ENCODE results near the gene ZBTB7C.

Gene ZBTB7C

DNA sequence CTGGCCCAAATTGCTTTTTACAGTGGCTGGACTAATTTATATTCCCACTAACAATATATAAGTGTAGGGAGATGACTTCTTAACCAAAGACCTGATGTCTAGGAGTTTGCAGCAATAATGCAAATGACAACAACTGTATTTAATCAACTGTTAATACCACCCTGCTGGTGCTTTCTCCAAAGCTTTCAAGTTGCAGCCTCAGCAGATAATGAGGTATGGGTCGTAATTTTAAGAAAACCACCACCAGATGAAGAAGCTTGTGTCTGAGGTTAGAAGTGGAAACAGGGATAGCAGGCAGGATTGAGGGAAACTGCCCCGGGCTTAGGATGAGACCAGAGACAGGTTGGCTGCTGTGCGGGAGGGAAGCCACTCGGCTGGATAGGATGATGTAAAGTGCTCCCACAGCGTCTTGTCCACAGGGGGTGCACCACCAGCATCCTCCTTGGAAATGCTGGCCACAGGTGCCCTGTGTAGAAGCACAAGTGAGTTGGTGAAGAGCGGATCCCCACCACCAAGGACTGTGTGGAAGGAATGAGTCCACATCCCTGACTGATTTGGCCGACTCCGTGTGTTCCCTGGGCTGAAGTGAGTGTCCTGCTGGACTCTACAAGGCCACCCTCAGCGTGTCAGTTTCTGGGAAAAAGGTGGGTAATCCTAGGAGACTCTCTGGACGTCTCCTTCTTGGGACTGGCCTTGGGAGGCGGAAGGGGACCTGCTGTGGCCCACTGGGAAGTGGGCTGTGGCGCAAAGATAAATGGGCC, 402.6 kb downstream of the ZBTB7C start:
- no peak for DNase-seq

DNA sequence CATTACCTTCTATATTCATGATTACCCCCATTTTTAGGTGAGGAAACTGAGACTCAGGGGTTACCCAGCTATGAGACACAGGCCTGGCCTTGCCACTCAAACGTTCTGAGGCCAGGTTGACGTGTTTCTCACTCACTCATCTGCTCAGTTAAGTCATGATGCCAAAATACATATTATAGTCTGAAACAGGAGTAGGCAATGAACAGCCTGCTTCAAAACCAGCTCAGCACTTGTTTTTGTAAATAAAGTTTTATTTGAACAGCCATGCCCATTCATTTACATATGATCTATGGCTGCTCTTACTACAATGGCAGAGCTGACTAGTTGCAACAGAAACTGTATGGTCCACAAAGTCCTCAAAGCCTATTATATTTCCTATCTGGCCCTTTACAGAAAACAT, 404.6 kb downstream of the ZBTB7C start:
- no peak for DNase-seq

DNA sequence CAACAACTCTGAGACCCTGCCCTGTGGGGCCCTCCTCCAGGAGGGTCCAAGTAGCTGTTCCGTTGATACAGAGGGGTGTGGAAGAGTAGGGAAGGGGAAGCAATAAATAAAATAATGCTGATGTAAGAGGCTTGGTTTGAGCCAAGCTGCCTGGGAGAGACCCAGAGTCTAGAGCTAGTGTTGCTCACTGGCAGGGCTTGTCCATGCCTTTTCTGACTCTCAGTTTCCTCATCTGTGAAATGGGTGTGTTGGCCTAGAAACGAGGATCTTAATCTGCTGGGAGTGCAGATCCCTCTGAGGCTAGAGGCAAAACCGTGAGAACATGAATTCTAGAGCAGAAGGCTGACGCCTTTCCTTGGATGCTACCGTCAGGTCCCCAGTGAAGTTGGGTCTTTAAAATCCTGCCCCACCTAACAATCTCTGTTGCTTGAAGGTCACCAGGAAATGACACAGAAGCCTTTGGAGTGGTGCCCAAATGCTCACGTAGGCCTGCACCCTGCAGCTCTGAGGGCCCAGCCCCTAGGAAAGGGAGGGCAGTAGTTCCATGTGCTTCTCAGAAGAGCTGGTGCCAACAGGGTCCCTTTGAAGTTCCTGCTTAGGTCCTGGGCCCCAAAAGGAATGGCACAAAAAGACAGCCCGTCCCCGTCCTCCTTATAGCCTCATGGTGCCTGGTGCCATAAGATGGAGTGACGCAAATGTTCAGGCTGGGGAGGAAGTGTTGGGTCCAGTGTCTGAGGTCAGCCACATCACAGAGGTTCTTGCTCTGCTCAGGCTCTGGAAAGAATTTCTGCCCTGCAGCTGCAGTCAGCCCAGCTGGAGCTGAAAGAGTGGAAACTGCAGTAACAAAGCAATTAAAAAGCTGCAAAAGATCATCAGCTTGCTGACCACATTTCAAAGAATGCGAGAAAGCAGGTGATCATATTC, 405.5 kb downstream of the ZBTB7C start:
- DNase-seq = no peak

DNA sequence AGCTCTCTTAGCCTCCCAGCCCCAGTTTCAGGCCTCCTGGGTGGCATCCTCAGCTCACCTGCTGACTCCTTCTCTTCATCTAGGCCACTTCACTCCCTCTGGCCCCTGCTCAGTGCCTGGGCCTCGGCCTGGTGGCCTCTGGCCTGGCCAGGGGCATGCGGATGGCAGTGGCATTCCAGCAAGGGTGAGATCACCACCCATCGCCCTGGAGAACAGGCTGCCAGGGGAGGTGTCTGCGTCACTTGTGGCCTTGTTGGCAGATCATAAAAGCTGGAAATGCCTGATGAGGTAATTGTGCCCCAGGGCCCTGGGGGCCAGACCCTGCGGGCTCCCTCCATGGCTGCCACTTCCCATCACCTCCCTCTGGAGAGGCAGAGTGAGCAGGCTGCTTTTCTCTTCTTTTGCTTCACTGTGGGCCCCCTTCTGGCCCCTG, 406.2 kb downstream of the ZBTB7C start:
- no peak for DNase-seq

DNA sequence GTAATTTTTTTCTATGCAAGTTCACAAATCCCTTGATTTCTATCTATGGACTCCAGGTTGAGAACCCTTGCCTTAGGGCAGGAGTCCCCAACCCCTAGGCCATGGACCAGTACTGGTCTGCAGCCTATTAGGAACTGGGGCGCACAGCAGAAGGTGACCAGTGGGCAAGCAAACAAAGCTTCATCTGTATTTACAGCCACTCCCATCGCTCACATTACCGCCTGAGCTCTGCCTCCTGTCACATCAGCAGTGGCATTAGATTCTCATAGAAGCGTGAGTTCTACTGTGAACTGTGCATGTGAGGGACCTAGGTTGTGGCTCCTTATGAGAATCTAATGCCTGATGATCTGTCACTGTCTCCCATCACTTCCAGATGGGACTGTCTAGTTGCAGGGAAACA, 408.5 kb downstream of the ZBTB7C start:
- DNase-seq = no peak

DNA sequence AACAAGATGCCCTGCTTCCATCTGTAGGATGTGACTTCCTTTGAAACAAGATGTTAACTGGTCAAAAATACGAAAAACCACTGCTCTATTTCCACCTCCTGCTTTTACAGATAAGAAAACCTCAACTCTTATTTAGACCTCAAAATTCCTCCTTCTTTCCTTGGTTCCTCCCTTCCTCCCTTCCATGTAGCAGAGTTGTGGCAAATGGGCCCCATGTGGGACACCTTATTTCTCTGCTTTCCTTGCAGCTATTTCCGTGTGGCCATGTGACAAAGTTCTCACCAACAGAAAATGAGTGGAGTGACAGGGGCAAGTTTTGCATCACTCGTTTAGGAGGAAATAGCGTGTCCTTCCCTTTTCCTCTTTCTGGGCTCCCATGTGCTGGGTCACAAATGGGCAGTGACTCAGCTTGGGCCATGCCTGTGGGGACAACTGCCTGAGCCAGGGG, 409.4 kb downstream of the ZBTB7C start:
- no peak for DNase-seq

DNA sequence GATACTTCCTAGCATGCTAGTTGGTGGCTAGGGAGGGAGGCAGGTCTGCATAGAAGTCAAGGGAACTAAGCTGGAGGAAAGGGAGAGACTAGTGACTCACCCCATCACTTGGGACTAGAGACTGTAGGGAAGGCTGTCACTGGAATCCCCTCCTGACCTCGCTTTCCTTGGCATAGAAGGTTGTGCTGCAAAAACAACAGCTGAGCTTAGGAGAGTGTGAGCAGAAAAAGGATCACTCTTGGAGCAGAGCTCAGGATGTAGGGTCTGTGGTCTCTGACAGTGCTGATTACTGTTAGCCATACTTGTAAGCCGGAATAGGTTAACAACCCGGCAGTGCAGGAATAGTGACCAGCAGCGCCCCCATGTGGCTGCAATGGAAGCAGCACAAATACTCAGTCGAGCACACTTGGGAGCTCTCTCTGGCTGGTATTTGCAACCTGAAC, 411.8 kb downstream of the ZBTB7C start:
- no peak for DNase-seq

DNA sequence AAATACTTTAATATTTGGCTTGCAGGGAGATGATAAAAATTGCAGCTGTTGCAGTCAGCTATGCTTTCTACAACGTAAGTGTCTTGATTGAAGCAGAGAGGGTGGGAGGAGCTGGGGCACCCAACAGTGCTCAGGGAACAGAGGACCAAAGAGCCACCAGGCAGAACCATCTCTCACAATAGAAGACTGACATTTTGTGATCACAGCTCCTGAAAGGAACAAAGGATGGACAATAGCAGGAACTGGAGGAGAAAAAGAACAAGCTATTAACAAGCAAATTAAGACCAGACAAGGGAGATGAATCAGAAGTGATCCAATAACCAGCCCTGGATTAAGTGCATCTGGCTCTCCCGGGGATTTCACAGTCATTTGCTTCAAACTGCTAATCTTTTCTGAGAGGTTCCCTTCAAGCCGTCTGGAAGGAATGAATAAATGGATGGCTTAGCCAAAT, 413.1 kb downstream of the ZBTB7C start:
- DNase-seq = no peak

DNA sequence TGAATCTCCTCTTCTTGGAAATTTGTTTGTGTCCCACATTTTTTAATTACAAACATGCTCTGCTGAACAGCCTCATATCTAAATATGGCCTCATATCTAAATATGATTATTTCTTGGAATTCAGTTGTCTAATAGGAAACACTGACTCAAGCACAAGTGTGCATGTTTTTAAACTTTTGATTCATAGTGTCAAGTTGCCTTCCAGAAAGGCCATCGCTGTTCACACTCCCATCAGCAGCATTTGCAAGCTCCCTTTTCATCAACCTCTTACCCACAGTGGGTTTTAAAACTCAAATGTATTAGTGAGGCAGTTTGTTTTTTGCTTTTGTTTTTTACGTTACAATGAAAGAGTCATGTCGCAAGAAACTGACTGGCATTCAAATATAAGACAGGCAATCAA, 413.5 kb downstream of the ZBTB7C start:
- DNase-seq = no peak

DNA sequence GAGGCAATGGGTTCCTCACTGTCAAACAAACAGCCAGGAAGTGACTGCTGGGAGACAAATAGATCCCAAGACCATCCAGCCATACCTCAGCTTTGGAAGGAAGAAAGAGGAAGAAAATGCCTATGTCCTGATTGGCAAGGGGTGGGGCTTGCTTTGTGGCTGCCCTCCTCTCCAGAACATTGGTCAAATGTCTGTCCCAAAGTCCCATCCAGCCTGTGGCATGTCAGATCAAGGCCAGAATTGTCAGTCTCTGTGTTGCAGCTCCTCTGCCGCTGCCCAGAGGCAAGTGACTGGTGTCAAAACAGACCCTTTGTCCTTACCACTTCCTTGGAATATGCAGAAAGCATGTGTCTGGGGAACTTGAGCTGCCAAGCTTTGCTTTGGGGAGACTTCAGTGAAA, 415.8 kb downstream of the ZBTB7C start:
- DNase-seq = no peak

DNA sequence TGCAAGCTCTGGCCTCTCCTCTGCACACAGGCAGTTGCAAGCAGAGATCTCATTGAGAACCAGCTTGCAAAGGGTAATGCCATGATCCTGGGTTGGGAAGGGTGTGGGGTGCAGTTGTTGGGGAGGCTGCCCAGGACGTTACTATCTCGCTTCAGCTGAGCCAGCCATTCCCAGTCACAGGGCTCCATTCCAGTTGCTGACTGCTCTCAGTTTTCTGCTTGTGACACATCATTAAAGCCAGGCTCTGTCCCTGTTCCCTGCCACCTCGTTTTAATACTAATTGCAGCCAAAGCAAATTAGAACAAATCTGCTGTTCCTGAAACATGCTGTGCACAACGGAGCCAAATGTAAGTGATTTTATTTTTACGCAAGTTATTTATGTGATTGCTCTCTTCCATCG, 416.2 kb downstream of the ZBTB7C start:
- no peak for DNase-seq

DNA sequence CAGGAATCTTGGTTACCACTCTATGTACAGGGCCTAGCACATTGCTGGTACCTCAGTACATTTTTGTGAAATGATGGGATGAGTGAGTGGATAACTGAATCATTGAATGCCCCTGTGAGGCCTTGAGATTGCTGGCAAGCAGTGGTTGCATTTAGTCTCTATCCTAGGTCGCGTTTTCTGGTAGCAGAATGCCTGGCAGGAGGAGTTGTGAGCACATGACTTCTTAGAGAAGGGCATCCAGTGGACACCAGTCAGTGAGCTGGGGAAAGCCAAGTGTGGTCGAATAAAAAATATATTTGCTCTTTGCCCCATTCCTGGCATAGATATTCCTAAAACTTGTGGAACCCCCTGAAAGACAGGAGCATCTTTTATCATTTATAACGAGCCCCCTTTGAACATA, 416.9 kb downstream of the ZBTB7C start:
- DNase-seq = no peak

DNA sequence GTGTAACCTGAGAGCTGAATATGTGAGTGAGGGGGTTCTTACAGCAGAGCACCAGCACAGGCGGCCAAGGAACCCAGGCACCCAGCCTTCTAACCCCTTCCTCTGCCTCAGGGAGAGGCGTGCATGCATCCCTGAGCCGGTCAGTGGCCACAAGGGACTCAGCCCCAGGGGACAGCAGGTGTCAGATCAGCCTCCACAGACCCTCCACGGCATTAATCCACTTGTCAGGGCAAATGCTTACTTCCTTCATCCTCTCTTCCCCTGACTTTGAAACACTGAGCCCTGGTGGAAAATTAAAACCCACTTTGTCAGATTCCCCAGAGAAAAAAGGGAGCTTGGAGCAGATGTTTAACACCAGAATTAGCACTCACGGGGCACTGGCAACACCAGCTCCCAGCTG, 418.2 kb downstream of the ZBTB7C start:
- DNase-seq = no peak

DNA sequence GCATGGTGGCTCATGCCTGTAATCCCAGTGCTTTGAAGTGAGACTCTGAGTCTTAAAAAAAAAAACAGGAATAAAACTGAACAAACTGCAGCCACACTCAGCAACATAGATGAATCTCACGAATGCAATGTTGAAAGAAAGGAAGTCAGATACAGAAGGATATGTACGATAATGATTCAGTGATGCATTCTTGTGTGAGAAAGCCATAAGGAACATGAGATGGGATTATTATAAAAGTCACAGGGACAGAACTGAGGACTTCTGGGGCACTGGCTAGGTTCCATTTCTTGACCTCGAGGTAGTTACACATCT, 421.8 kb downstream of the ZBTB7C start:
- DNase-seq = no peak

DNA sequence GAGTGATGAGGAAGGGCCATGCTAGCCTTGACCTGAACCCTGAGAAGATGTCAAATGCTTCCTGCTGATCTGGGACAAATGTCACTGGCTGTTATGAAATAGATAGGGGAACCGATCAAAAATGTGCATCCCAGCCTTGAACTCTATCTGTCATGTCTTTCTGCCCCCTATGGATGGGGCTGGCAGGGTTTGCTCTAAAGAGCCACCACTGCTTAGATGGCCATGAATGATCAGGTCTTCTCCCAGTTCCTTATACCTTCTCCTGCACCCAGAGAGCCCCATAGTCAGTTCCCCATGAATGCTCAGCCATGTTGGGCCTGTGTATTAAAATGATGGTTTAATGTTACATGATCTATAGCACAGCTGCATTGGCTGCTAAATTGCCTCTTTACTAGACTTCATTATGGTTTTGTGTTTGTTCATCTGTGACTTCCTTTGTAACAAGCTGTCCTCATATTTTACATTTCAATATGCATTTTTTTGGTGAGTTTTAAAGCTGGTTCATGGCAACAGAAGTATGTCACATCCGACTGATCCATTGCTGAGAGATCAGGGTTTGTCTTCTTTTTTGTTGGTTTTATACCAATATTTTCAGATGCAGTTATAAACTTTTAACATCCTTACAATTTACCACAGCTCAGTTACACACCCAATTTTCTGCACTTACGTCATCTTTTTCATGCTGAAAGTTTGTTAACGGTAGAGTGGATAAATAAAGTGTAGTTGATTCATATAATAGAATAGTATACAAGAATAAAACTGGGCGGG, 422.4 kb downstream of the ZBTB7C start:
- no peak for DNase-seq

DNA sequence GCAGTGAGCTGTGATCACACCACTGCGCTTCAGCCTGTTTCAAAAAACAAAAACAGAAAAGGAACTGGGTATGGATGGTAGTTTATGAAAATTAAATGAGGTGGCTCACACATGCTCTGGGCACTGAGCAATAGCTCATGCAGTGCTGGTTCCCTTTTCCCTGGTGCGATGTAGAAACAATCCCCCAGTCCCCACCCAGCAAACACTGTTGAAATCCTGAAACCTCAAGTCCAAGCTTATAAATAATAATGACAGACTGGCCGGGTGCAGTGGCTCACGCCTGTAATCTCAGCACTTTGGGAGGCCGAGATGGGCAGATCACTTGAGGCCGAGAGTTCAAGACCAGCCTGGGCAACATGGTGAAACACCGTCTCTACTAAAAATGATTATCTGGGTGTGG, 423.3 kb downstream of the ZBTB7C start:
- DNase-seq = peak; percentile 1

DNA sequence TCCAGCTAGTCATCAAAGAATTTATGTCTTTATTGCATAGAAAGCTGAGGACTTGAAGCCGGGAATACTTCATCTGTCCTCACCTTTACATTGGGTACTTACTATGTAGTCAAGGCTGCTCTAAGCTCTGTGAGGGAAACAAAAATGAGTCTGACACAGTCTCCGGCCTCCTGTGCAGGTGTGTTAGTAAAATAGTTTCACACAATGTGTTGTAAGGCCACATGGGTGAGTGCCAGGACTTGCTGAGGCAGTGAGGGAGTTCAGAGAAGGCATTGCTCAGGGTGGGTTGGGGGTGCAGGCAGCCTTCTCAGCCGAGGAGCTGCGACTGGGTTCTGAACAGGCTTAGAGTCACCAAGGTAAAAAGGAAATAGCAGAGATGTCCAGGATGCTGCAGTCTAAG, 424.2 kb downstream of the ZBTB7C start:
- DNase-seq = no peak

DNA sequence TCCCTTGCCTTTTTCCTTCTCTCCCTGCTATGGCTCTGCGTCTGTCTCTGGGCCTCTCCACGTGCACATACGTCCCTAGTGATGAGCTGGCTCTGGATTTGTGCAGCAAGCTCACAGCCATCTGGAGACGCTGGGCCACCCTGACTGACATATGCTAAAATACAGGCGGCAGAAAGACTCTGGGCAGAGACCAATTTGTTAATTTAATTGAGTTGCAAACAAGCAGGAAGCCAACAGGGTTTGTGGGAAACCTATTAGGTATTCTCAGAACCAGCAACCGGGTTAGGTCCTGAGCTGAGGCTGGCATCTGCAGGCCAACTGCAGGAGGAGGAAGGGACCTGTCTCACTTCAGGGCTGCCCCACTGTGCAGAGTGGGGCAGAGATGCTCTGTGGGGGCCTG, 425.2 kb downstream of the ZBTB7C start:
- no peak for DNase-seq

DNA sequence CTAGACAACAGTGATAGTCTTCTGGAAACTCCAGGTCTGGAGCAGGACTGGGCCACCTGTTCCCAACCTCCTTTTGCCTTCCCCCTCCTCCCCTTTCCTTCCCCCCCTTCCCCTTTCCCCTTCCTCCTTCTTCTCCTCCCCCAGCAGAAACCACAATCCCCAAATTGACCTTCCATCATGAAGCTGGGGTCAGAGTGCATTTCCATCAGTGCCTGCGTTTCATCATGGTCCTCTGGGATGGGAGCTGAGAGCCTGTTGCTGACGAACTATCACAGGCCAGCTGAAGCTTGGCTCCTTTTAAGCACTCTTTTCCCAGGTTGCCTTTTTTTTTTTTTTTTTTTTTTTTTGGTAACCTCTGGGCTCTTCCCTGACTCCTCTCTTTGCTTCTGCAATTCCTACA, 426.1 kb downstream of the ZBTB7C start:
- no peak for DNase-seq

DNA sequence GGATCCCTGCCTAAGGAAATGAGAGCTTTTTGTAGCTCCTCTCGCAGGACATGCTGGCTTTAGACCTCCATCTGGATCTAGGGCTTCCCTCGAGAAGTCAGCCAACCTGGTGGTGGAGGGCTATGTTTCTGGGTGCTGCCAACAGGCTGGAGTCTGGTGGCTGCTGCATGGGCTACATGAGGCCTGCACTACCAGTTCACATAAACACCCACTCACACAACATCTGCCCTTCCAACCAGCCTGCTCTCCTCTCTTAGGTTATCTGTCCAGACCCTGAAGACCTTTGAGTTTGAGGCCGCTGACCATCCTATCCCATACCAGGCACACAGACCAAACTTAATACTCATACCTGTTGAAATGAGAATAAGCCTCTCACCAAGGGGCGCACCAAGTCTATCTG, 427.4 kb downstream of the ZBTB7C start:
- no peak for DNase-seq

DNA sequence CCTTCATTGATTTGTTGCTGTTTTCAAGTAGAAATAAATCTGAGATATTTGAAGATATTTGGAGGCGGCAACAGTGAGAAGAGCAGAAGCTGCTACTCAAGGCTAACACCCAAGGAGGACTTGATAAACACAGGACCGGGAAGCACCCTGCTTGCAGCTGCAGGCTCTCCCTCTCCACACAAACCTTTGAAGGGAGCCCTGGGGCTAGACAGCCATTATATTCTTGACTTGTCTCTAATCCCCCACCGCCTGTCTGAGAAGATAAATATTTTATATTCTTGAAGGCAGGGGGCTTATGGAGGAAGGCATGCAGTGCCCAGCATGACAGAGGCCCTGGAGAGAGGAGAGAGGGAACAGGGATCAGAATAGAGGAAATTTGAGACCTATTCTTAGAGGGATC, 427.9 kb downstream of the ZBTB7C start:
- no peak for DNase-seq

DNA sequence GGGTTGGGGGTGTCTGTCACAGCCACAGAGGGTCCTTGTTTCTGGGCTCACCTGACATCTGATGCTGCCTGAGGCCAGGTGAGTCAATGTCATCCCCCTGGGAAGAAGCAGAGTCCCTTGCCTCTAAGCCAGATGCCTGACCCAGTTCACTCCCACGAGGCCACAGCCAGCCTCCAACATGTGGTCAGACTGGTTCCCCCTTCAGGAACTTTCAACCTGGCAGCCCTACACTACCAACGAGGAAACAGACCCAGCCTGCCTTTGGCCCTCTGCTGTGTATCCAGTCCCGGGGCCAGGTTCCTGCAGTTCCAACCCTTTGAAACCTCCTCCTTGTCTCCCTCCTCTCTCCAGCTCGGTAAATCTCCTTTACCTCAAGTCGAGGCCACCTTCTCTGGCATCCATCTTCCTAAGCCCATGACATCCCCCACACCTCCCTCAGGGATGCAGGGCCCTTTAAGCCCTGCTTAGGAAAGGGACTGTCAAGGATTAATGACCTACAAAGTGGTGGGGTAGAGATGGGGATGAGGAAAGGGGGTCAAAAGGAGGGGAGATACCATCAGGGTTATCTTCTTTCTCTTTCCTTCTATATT, 429.5 kb downstream of the ZBTB7C start:
- no peak for DNase-seq

DNA sequence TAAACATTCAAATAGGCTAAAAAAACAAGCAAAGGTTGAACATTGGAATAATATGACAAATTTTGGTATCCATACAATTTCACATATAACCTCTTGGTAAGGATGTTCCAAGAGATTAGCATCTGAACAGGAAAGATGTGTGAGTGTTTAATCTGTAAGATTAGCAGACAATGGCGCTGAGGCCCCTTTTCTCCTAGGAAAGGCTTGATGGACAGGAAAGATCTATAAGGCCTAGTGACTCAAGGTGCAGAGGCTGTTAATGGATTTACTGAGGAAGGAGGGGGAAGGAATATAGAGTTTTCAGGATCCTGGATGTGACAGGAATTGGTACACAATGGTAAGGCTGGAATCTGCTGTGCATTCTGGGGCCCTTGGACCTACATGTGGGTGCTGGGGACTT, 430.6 kb downstream of the ZBTB7C start:
- no peak for DNase-seq

All from SIG-M5 (cell line).